K562 (cell line): ENCODE results near the gene TMED7. TPM values are rescaled to one million over a fixed set of nuclear protein-coding genes. Genes with fewer than 3 reads are reported as not detected.

ENCODE experiments used
- ATAC-seq: fragments of 200-7000 bp; cut with Tn5 transposase; 3 replicates; pipeline ENCODE4 v1.9.1; 2020; ENCODE audit warnings: moderate library complexity
- BruUV-seq: library from RNA; stranded (reverse); fragments of 400-500 nt; replicated peaks from 2 replicates; lab custom pipeline; 2021; lab: Mats Ljungman, UMichigan
- CTCF ChIA-PET: fragments of 300-600 bp; formaldehyde crosslinking; extraction: SDS; loops from one replicate; lab custom pipeline; 2021; ENCODE audit warnings: low intra/inter-chr PET ratio; lab: Yijun Ruan, JAX
- POLR2A ChIA-PET: fragments of 300-600, 350-650 bp; sonication (Branson Sonifier 250); formaldehyde crosslinking; extraction: SDS; loops from one replicate; lab custom pipeline; 2021; ENCODE audit warnings: antibody characterized with exemption, inconsistent platforms; lab: Yijun Ruan, JAX
- DNase-seq, 4 experiments: peaks; one replicate each; pipeline versions ENCODE4 v3.0.0 to v3.0.0-alpha.2; 2011 to 2018; ENCODE audit warnings: low spot score in 3 of 4, mixed read lengths in 3 of 4; ENCODE audit errors: extremely low read depth in 1 of 4
- FAIRE-seq: peaks from 2 replicates; lab custom pipeline; 2011; peaks lifted over from hg19 to GRCh38; lab: Jason Lieb, UNC
- H2AFZ ChIP-seq: 2 replicates; pipeline ENCODE4 v1.6.0; 2011; ENCODE audit warnings: low read depth, low read length, control low read depth, inconsistent platforms
- H3K27ac ChIP-seq: fragments of 200-600 bp; 3 replicates; pipeline ENCODE4 v1.8.0; 2011; ENCODE audit warnings: low read depth, mild to moderate bottlenecking, control low read depth, inconsistent platforms, low read length, moderate library complexity, mixed read lengths; ENCODE audit errors: extremely low read depth
- H3K27me3 ChIP-seq, 2 experiments: fragments of 300-600 bp in 1 of 2; 2 replicates in 1 of 2; 3 replicates in 1 of 2; pipeline versions ENCODE4 v1.6.0 to v1.8.0; 2011; ENCODE audit warnings: inconsistent platforms in 2 of 2, low read length in 2 of 2, mild to moderate bottlenecking in 1 of 2, mixed read lengths in 1 of 2, moderate library complexity in 1 of 2; ENCODE audit not compliant: control insufficient read depth in 2 of 2, insufficient read depth in 2 of 2
- H3K36me3 ChIP-seq: fragments of 300-600 bp; 3 replicates; pipeline ENCODE4 v1.8.0; 2011; ENCODE audit warnings: mild to moderate bottlenecking, low read length, inconsistent platforms; ENCODE audit not compliant: control insufficient read depth, insufficient read depth
- H3K4me1 ChIP-seq, 2 experiments: fragments of 200-600 bp in 1 of 2; replicated peaks in 1 of 2; 2 replicates in 1 of 2; 3 replicates in 1 of 2; pipeline versions ENCODE4 v1.5.1 to v1.8.0; 2011; ENCODE audit warnings: inconsistent platforms in 2 of 2, low read length in 2 of 2, mild to moderate bottlenecking in 1 of 2, mixed read lengths in 1 of 2, moderate library complexity in 1 of 2; ENCODE audit not compliant: control insufficient read depth in 2 of 2, insufficient read depth in 2 of 2
- H3K4me2 ChIP-seq: 2 replicates; pipeline ENCODE4 v1.6.1; 2011; ENCODE audit warnings: low read length, control low read depth, inconsistent platforms, mixed read lengths; ENCODE audit not compliant: insufficient read depth
- H3K4me3 ChIP-seq: fragments of 200-600 bp; sonication (generic), shearing (Covaris generic); 2 replicates; pipeline ENCODE4 v1.5.1; 2016; ENCODE audit warnings: control low read depth, inconsistent platforms
- H3K79me2 ChIP-seq: fragments of 200-600 bp; 3 replicates; pipeline ENCODE4 v1.8.0; 2011; ENCODE audit warnings: low read length, inconsistent platforms; ENCODE audit not compliant: control insufficient read depth, insufficient read depth
- H3K9ac ChIP-seq, 2 experiments: 2 replicates each; pipeline versions ENCODE4 v1.6.0 to v1.6.1; 2011; ENCODE audit warnings: low read depth in 2 of 2, low read length in 2 of 2, control low read depth in 1 of 2, inconsistent platforms in 1 of 2, mild to moderate bottlenecking in 1 of 2, mixed read lengths in 1 of 2; ENCODE audit not compliant: insufficient read depth in 1 of 2
- H3K9me1 ChIP-seq: one replicate; pipeline ENCODE4 v1.6.0; 2011; ENCODE audit warnings: inconsistent platforms, mild to moderate bottlenecking, low read length, moderate library complexity; ENCODE audit not compliant: control insufficient read depth, insufficient read depth
- H3K9me3 ChIP-seq: replicated peaks from 2 replicates; pipeline ENCODE4 v1.5.1; 2011; ENCODE audit warnings: low read depth, low read length, inconsistent platforms; ENCODE audit not compliant: control insufficient read depth, insufficient read depth
- H4K20me1 ChIP-seq: replicated peaks from 2 replicates; pipeline ENCODE4 v1.6.1; 2011; ENCODE audit warnings: low read length, inconsistent platforms, mixed read lengths; ENCODE audit not compliant: control insufficient read depth, insufficient read depth
- ARID3A ChIP-seq: IDR thresholded peaks from 2 replicates; pipeline ENCODE4 v1.6.1; 2012; ENCODE audit warnings: low read depth, low read length, improper control_type of control experiment, borderline replicate concordance
- CCAR2 ChIP-seq: fragments of 200-400 bp; formaldehyde crosslinking; IDR thresholded peaks from 2 replicates; pipeline ENCODE4 v1.6.1; 2017; ENCODE audit warnings: mild to moderate bottlenecking, low read depth, low read length
- DEAF1 ChIP-seq: fragments of 450-650 bp; formaldehyde crosslinking; IDR thresholded peaks from 2 replicates; pipeline ENCODE4 v1.4.0; 2020; ENCODE audit warnings: mild to moderate bottlenecking, moderate library complexity
- ETV1 ChIP-seq: fragments of 450-650 bp; conservative IDR thresholded peaks from 2 replicates; pipeline ENCODE4 v1.6.1; 2016; ENCODE audit warnings: missing genetic modification characterization, control low read depth, low read depth, missing compliant biosample characterization
- HDAC2 ChIP-seq: fragments of 450-650 bp; IDR thresholded peaks from 2 replicates; pipeline ENCODE4 v1.6.1; 2016; ENCODE audit warnings: mild to moderate bottlenecking
- MAFF ChIP-seq: IDR thresholded peaks from 2 replicates; pipeline ENCODE4 v1.6.1; 2012; ENCODE audit warnings: low read length, improper control_type of control experiment
- RFX7 ChIP-seq: fragments of 250-450 bp; sonication (Bioruptor Pico); IDR thresholded peaks from 2 replicates; pipeline ENCODE4 v1.5.1; 2021; ENCODE audit warnings: mild to moderate bottlenecking
- ZNF232 ChIP-seq: sonication (generic); formaldehyde crosslinking; IDR thresholded peaks from 2 replicates; pipeline ENCODE4 v1.8.0; 2022; ENCODE audit warnings: mild to moderate bottlenecking, missing genetic modification reagents
- WGBS: fragments of 100-300 bp; shearing (Covaris generic); methylation state at CpG from one replicate; pipeline ENCODE4 v1.1.6; 2016; ENCODE audit warnings: low coverage, mixed read lengths; ENCODE audit not compliant: insufficient coverage; ENCODE audit errors: missing lambda C conversion rate; 5-methylcytosine and 5-hydroxymethylcytosine counted together
- in situ Hi-C: fragments of 300-500 bp; cut with MboI; formaldehyde crosslinking; loops from 4 replicates; pipeline ENCODE4 v1.15.0; 2018; ENCODE audit warnings: inconsistent platforms, mixed read lengths
- intact Hi-C: fragments of 100-400 bp; cut with micrococcal nuclease; formaldehyde crosslinking; loops from 2 replicates; pipeline ENCODE4 v1.14.2; 2022
- polyA plus RNA-seq, 8 experiments: library from polyadenylated mRNA; depleted of rRNA in 4 of 8; stranded (reverse) in 5 of 8; unstranded in 3 of 8; fragments of >200 nt; fragmentation: Nextera tagmentation in 2 of 8; fragmentation: Illumina TruSeq in 1 of 8; extraction: Ambion mirVana in 2 of 8; extraction: Trizol in 1 of 8; gene quantifications; 2 replicates each; pipeline versions ENCODE4 v1.2.1 to v1.2.3, GENCODE V29; 2011 to 2014; ENCODE audit warnings: inconsistent platforms in 1 of 8, missing spikeins in 1 of 8
- total RNA-seq, 7 experiments: library from RNA; depleted of rRNA in 6 of 7; stranded (reverse); fragments of >200 nt in 6 of 7; fragmentation: Illumina TruSeq in 2 of 7; extraction: Trizol in 2 of 7; gene quantifications; 2 replicates each; pipeline versions ENCODE4 v1.2.1 to v1.2.3, GENCODE V29; 2011 to 2021; ENCODE audit warnings: low replicate concordance in 1 of 7
- TF ChIP-seq, protein P1 (sequence below): sonication (generic); formaldehyde crosslinking; IDR thresholded peaks from 2 replicates; pipeline ENCODE4 v1.8.0; 2023; ENCODE audit warnings: mild to moderate bottlenecking, missing genetic modification reagents

The TMED7 gene
- total and polyA plus RNA-seq, 9 of the 15 experiments (the other 6 are each of a cell fraction or from before 2014, with no cell fraction given) = 15.9 to 93.4 (median 41.7) TPM

GRCh38 chr5:115586525-115587146 lies 39.2 kb downstream of the TMED7 start:
- FAIRE-seq = peak; percentile 23
- CTCF ChIA-PET = interaction anchor here (0.6 to 3.0 kb wide), 2 partner anchors 253 to 276 kb away, joined by 4 to 31 read pairs; no protein-coding TSS in a partner anchor
- no peak for TF ChIP-seq CCAR2
- no peak for TF ChIP-seq MAFF
- TF ChIP-seq RFX7 (CRISPR knock-in tag) = no peak
- no peak for TF ChIP-seq ZNF232 (CRISPR knock-in tag)
- peak; percentile 42 for TF ChIP-seq DEAF1 (CRISPR knock-in tag)
- no peak for TF ChIP-seq ETV1 (tag)
- TF ChIP-seq, protein P1, sequence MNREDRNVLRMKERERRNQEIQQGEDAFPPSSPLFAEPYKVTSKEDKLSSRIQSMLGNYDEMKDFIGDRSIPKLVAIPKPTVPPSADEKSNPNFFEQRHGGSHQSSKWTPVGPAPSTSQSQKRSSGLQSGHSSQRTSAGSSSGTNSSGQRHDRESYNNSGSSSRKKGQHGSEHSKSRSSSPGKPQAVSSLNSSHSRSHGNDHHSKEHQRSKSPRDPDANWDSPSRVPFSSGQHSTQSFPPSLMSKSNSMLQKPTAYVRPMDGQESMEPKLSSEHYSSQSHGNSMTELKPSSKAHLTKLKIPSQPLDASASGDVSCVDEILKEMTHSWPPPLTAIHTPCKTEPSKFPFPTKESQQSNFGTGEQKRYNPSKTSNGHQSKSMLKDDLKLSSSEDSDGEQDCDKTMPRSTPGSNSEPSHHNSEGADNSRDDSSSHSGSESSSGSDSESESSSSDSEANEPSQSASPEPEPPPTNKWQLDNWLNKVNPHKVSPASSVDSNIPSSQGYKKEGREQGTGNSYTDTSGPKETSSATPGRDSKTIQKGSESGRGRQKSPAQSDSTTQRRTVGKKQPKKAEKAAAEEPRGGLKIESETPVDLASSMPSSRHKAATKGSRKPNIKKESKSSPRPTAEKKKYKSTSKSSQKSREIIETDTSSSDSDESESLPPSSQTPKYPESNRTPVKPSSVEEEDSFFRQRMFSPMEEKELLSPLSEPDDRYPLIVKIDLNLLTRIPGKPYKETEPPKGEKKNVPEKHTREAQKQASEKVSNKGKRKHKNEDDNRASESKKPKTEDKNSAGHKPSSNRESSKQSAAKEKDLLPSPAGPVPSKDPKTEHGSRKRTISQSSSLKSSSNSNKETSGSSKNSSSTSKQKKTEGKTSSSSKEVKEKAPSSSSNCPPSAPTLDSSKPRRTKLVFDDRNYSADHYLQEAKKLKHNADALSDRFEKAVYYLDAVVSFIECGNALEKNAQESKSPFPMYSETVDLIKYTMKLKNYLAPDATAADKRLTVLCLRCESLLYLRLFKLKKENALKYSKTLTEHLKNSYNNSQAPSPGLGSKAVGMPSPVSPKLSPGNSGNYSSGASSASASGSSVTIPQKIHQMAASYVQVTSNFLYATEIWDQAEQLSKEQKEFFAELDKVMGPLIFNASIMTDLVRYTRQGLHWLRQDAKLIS (CRISPR knock-in tag) = no peak
- 0 out of 2 replicates have a peak, but pooled peaks have one; percentile 35 for TF ChIP-seq ARID3A
- TF ChIP-seq HDAC2 = no peak

More at GRCh38 chr5:115586525-115587146, 39.2 kb downstream of the TMED7 start:
- Histone ChIP-seq H3K9ac (no peak overlapping the region), H3K79me2 (no peaks in the 10 kb centered on the region), H3K27ac (no peak overlapping the region), H4K20me1 (no peaks in the 10 kb centered on the region), H3K9me3 (no peaks in the 10 kb centered on the region), H3K4me3 (no peak overlapping the region), H3K4me1 (no peaks in the 10 kb centered on the region), H3K36me3 (no peaks in the 10 kb centered on the region), H3K4me2 (no peak overlapping the region), H2AFZ (no peak overlapping the region), H3K27me3 (no peaks in the 10 kb centered on the region), H3K9me1 (no peaks in the 10 kb centered on the region)
- DNase-seq = peak; percentile 14 to 25 (median 16)
- no TSS peak for BruUV-seq
- intact Hi-C loops (loop anchor here (2.0 to 10.0 kb wide), 4 partner anchors 39 to 1972 kb away; no protein-coding TSS in a partner anchor), in situ Hi-C loops (loop anchor here (25.0 kb wide), 1 partner anchor 1899 kb away; no protein-coding TSS in a partner anchor)
- peak; percentile 53; the same call in 1 of the 3 replicates for ATAC-seq
- WGBS = 32% methylated on average over 6 of the region's 6 CpGs
- POLR2A ChIA-PET = no interaction called here
